ENCODE results near the gene SMPDL3A. TPM values are rescaled to one million over a fixed set of nuclear protein-coding genes. Genes with fewer than 3 reads are reported as not detected.

The SMPDL3A gene
- total and polyA plus RNA-seq, 12 donors, result 10.2 to 51.8 (median 34.0) TPM

DNA sequence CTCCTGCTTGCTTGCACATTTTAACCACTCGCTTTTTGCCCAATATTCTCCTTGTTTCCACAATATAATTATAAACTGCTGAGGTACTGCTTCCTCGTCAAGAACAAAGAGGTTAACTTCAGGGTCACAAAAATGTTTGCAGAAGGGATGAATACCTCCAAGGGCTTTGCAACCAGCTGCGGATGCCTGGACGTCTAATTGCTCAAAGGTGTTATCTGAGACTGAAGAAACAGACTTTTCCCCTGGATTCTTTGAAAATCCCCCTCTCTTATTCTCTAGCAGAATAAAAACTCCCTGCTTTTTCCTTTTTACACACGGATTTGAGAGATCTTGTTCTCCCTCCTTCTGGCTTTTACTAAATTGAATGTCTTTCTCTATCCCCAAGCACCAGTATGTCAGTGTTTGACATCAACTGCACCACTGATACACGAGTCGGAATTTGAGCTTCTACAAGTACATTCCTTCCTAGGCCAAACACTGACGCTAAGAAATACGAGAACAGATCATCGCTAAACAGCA is 336 bp upstream of the SMPDL3A start:
- Histone ChIP-seq H3K4me1 (replicated peaks in 1 of 2) (peaks cover 9 to 29% of the 10 kb centered on the region in 2 donors), H3K27ac (peak overlapping the region; percentile 91 to 99 (median 98)), H3K9me3 (replicated peaks in 1 of 3) (no peaks in the 10 kb centered on the region), H3K27me3 (no peaks in the 10 kb centered on the region), H3K36me3 (replicated peaks in 1 of 2) (no peaks in the 10 kb centered on the region), H3K4me3 (peak overlapping the region; percentile 9 to 66 (median 40))
- TF ChIP-seq, protein P1, sequence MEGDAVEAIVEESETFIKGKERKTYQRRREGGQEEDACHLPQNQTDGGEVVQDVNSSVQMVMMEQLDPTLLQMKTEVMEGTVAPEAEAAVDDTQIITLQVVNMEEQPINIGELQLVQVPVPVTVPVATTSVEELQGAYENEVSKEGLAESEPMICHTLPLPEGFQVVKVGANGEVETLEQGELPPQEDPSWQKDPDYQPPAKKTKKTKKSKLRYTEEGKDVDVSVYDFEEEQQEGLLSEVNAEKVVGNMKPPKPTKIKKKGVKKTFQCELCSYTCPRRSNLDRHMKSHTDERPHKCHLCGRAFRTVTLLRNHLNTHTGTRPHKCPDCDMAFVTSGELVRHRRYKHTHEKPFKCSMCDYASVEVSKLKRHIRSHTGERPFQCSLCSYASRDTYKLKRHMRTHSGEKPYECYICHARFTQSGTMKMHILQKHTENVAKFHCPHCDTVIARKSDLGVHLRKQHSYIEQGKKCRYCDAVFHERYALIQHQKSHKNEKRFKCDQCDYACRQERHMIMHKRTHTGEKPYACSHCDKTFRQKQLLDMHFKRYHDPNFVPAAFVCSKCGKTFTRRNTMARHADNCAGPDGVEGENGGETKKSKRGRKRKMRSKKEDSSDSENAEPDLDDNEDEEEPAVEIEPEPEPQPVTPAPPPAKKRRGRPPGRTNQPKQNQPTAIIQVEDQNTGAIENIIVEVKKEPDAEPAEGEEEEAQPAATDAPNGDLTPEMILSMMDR (IDR thresholded peaks at IDR 0.05), result no peak
- no peak for TF ChIP-seq POLR2A (IDR thresholded peaks at IDR 0.05)
- intact Hi-C loops (cut with DNase I), result no loop called here
- DNase-seq, result no peak
- 8 to 11% (median 9%) methylated on average over 10 of the region's 10 CpGs for WGBS, 4 donors

DNA sequence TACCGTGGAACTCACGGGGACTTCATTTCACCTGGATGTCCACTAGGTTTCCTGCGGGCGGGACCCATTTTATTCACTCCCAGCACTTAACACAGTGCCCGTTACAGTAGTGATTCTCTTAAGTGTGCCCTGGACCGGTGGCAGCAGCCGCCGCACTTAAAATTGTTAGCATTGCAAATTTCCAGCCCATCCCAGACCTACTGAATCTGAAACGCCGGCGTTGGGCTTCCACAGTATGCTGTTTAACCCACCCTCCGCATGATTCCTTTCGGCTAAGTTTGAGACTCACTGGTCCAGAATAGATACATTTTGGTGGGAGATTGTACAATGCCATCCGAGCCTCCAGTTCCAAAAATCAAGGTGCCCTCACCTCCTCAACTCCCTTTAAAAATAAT is 967 bp downstream of the SMPDL3A start:
- peak overlapping the region; percentile 91 to 99 (median 98) for H3K27ac ChIP-seq
- DNase-seq, result no peak
- intact Hi-C loops (cut with DNase I), result no loop called here
- no peak for TF ChIP-seq POLR2A (IDR thresholded peaks at IDR 0.05)
- TF ChIP-seq, protein P1 (IDR thresholded peaks at IDR 0.05), result no peak
- H3K4me3 ChIP-seq, result peak overlapping the region in 3 of 4 donors; percentile 21 to 66 (median 59)
- WGBS, 4 donors, result 1 to 2% (median 1%) methylated on average over 14 of the region's 14 CpGs
- no peaks in the 10 kb centered on the region for H3K27me3 ChIP-seq
- peaks cover 9 to 29% of the 10 kb centered on the region in 2 donors for H3K4me1 ChIP-seq (replicated peaks in 1 of 2)
- no peaks in the 10 kb centered on the region for H3K9me3 ChIP-seq (replicated peaks in 1 of 3)
- no peaks in the 10 kb centered on the region for H3K36me3 ChIP-seq (replicated peaks in 1 of 2)

DNA sequence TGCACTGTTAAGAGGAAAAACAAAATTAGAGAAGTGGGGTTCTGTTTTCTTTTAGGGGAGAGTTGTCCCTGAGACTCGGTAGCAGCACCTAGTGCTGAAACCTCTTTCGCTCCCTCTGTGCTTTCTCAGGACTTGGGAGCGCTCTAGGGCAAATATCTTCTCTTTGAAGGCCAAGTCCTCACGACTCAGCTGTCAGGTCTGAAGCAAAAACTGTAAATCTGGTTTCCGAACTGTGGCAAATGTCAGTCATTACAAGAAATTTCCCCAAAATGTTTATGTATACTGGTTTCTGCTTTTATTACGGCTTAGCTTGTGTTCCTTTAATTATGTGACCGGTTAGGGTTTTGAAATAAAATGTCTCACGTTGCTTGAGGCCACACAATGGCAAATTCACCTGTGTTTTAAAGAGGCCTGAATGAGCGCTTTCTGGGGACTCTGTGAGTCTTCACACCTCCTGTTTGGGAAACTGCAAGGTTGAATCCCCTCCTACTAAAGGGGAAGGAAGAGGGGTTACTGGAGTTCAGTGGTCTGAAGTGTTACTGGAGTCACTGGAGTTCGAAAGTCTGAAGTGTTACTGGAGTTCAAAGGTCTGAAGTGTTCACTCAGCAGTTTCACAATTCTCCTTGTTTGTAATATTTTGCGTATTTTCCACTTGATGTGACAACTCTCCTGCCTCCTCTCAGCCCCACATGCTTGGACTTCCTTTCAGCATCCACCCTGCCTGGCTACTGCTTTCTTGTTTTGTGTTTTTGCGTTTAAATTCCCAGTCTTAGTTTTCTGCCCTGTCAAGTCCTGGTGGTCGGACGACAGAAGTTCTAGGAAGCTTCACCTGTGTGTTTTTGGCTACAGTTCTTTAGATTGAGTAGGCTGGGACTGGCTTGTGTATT is 1.6 kb downstream of the SMPDL3A start:
- WGBS, 4 donors, result 31 to 38% (median 36%) methylated on average over 14 of the region's 14 CpGs

DNA sequence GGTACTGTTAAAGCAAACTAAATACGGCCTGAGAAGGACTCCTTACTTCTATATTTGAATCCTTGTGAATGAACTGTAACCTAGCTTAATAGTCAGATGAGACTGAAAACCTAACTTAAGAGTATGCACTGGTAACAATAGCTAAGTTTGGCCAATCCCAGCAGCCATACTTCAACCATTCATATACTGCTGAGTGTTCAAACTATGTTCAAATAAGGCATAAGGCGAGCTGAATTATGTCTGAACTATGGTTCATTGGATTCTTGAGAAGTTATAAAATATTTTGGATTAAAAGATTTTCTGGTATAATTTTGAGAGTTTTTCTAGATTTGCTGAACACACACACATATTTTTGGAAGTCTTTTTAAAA is 2.2 kb downstream of the SMPDL3A start:
- Histone ChIP-seq H3K4me3 (peak overlapping the region in 1 of 4 donors; percentile 66), H3K27me3 (no peaks in the 10 kb centered on the region), H3K36me3 (replicated peaks in 1 of 2) (no peaks in the 10 kb centered on the region), H3K4me1 (replicated peaks in 1 of 2) (peaks cover 9 to 29% of the 10 kb centered on the region in 2 donors), H3K9me3 (replicated peaks in 1 of 3) (no peaks in the 10 kb centered on the region), H3K27ac (peak overlapping the region in 4 of 5 donors; percentile 95 to 99 (median 98))
- 81 to 89% (median 88%) methylated on average over 2 of the region's 2 CpGs for WGBS, 4 donors
- DNase-seq, result no peak
- intact Hi-C loops (cut with DNase I), result no loop called here
- TF ChIP-seq POLR2A (IDR thresholded peaks at IDR 0.05), result no peak

More for the DNA sequence above, 1.6 kb downstream of the SMPDL3A start:
- TF ChIP-seq POLR2A (IDR thresholded peaks at IDR 0.05), result peak in 1 of 2 donors; percentile 16
- TF ChIP-seq, protein P1 (IDR thresholded peaks at IDR 0.05), result no peak
- Histone ChIP-seq H3K4me1 (replicated peaks in 1 of 2) (peaks cover 9 to 29% of the 10 kb centered on the region in 2 donors), H3K4me3 (peak overlapping the region in 3 of 4 donors; percentile 21 to 66 (median 59)), H3K27ac (peak overlapping the region; percentile 91 to 99 (median 98)), H3K27me3 (no peaks in the 10 kb centered on the region), H3K36me3 (replicated peaks in 1 of 2) (no peaks in the 10 kb centered on the region), H3K9me3 (replicated peaks in 1 of 3) (no peaks in the 10 kb centered on the region)
- DNase-seq, result peak in 5 of 7 donors; percentile 31 to 47 (median 38)
- intact Hi-C loops (cut with DNase I), result no loop called here
